CD14-positive monocyte (primary cell): ENCODE measurements around the gene GH2. TPM values are rescaled to one million over a fixed set of nuclear protein-coding genes. Genes with fewer than 3 reads are reported as not detected.
A peak's percentile ranks its signal among the peaks of the same experiment; 100 is the strongest.
"Not testable (repeated sequence)": the region's sequence is repeated elsewhere in the genome, so short reads cannot be mapped to it uniquely, and the experiment has no call there.

Source experiments
- DNase-seq, 3 donors: peaks; one replicate each; pipeline ENCODE4 v3.0.0-alpha.2; 2011 to 2022
- H2AFZ ChIP-seq: 2 replicates; pipeline ENCODE4 v1.6.0; 2012; ENCODE audit warnings: mild to moderate bottlenecking, low read depth, low read length, inconsistent platforms; ENCODE audit not compliant: insufficient read depth, poor library complexity, severe bottlenecking
- H3K27ac ChIP-seq, 2 donors: 1 replicate in 1 of 2; 2 replicates in 1 of 2; pipeline ENCODE4 v1.5.1; 2012 to 2013; ENCODE audit warnings: low read length in 2 of 2, control low read depth in 1 of 2, inconsistent platforms in 1 of 2, low read depth in 1 of 2, mild to moderate bottlenecking in 1 of 2
- H3K27me3 ChIP-seq, 2 donors: one replicate each; pipeline versions ENCODE4 v1.6.0 to v1.6.1; 2011 to 2013; ENCODE audit warnings: low read length in 2 of 2; ENCODE audit not compliant: control insufficient read depth in 2 of 2, insufficient read depth in 2 of 2
- H3K36me3 ChIP-seq, 2 donors: replicated peaks in 1 of 2; 1 replicate in 1 of 2; 2 replicates in 1 of 2; pipeline versions ENCODE4 v1.5.1 to v1.6.1; 2012 to 2013; ENCODE audit warnings: low read length in 2 of 2, control low read depth in 1 of 2, inconsistent platforms in 1 of 2, mild to moderate bottlenecking in 1 of 2; ENCODE audit not compliant: insufficient read depth in 2 of 2, control insufficient read depth in 1 of 2
- H3K4me1 ChIP-seq, 2 donors: 1 replicate in 1 of 2; 2 replicates in 1 of 2; pipeline versions ENCODE4 v1.5.1 to v1.6.1; 2012 to 2013; ENCODE audit warnings: low read length in 2 of 2, control low read depth in 1 of 2, inconsistent platforms in 1 of 2, mild to moderate bottlenecking in 1 of 2, moderate library complexity in 1 of 2; ENCODE audit not compliant: insufficient read depth in 2 of 2, control insufficient read depth in 1 of 2
- H3K4me2 ChIP-seq: replicated peaks from 2 replicates; pipeline ENCODE3; 2012; ENCODE audit warnings: low read length, moderate library complexity, mild to moderate bottlenecking; ENCODE audit not compliant: poor library complexity, severe bottlenecking; ENCODE audit errors: extremely low read depth
- H3K4me3 ChIP-seq, 3 experiments: fragments of 200-600 bp in 1 of 3; sonication (generic) in 1 of 3; replicated peaks in 1 of 3; 1 replicate in 2 of 3; 2 replicates in 1 of 3; pipeline ENCODE4 v1.5.1; 2011 to 2013; ENCODE audit warnings: low read length in 3 of 3, mild to moderate bottlenecking in 3 of 3, control low read depth in 2 of 3, low read depth in 2 of 3, inconsistent platforms in 1 of 3, moderate library complexity in 1 of 3
- H3K79me2 ChIP-seq: 2 replicates; pipeline ENCODE4 v1.6.0; 2012; ENCODE audit warnings: mild to moderate bottlenecking, control low read depth, inconsistent platforms, low read length, moderate library complexity; ENCODE audit not compliant: insufficient read depth
- H3K9ac ChIP-seq: 2 replicates; pipeline ENCODE4 v1.6.0; 2017; ENCODE audit warnings: low read length, mild to moderate bottlenecking; ENCODE audit not compliant: insufficient read depth, poor library complexity, severe bottlenecking
- H3K9me3 ChIP-seq, 2 donors: replicated peaks in 1 of 2; 1 replicate in 1 of 2; 2 replicates in 1 of 2; pipeline versions ENCODE4 v1.5.1 to v1.6.1; 2012 to 2013; ENCODE audit warnings: low read length in 2 of 2, control low read depth in 1 of 2; ENCODE audit not compliant: control insufficient read depth in 1 of 2, insufficient read depth in 1 of 2
- H4K20me1 ChIP-seq: 2 replicates; pipeline ENCODE4 v1.6.0; 2012; ENCODE audit warnings: mild to moderate bottlenecking, low read length, control low read depth, moderate library complexity; ENCODE audit not compliant: insufficient read depth
- H3K27ac Mint-ChIP-seq, 7 donors: one replicate each; pipeline ENCODE4 v1.8.0; 2020; ENCODE audit warnings: mild to moderate bottlenecking in 7 of 7, mixed read lengths in 7 of 7, moderate library complexity in 6 of 7, inconsistent platforms in 2 of 7
- H3K27me3 Mint-ChIP-seq, 3 donors: one replicate each; pipeline ENCODE4 v1.8.0; 2021 to 2022; ENCODE audit warnings: low read depth in 3 of 3, mild to moderate bottlenecking in 3 of 3, mixed read lengths in 3 of 3, moderate library complexity in 3 of 3, inconsistent platforms in 1 of 3
- H3K36me3 Mint-ChIP-seq, 2 donors: one replicate each; pipeline ENCODE4 v1.8.0; 2020; ENCODE audit warnings: mixed read lengths in 2 of 2, inconsistent platforms in 1 of 2, mild to moderate bottlenecking in 1 of 2
- H3K4me1 Mint-ChIP-seq: one replicate; pipeline ENCODE4 v1.8.0; 2020; ENCODE audit warnings: mild to moderate bottlenecking, mixed read lengths
- H3K4me3 Mint-ChIP-seq, 2 donors: one replicate each; pipeline ENCODE4 v1.8.0; 2020; ENCODE audit warnings: mild to moderate bottlenecking in 2 of 2, mixed read lengths in 2 of 2, moderate library complexity in 1 of 2
- H3K9me3 Mint-ChIP-seq, 7 donors: one replicate each; pipeline ENCODE4 v1.8.0; 2020 to 2022; ENCODE audit warnings: mixed read lengths in 7 of 7, mild to moderate bottlenecking in 6 of 7, moderate library complexity in 6 of 7, inconsistent platforms in 2 of 7
- WGBS: methylation state at CpG from one replicate; pipeline ENCODE4 v1.1.5; 2013; ENCODE audit warnings: missing lambda C conversion rate; ENCODE audit not compliant: insufficient coverage; 5-methylcytosine and 5-hydroxymethylcytosine counted together
- intact Hi-C, 2 donors: fragments of 100-400 bp; cut with micrococcal nuclease; formaldehyde crosslinking; loops; one replicate each; pipeline versions ENCODE4 v1.15.0 to v1.15.1; 2023
- polyA plus RNA-seq, 3 donors: library from polyadenylated mRNA; depleted of rRNA in 1 of 3; unstranded in 2 of 3; stranded (reverse) in 1 of 3; fragments of 300-500 nt in 2 of 3; fragments of >200 nt in 1 of 3; fragmentation: Illumina TruSeq in 2 of 3; gene quantifications; 1 replicate in 2 of 3; 2 replicates in 1 of 3; pipeline ENCODE4 v1.2.3, GENCODE V29; 2012 to 2021

The GH2 gene
- polyA plus RNA-seq, 3 donors = not detected

- H3K9me3 ChIP-seq, H4K20me1 ChIP-seq, H3K27ac Mint-ChIP-seq, H3K36me3 ChIP-seq, H3K4me3 ChIP-seq, DNase-seq, H3K4me3 Mint-ChIP-seq, H3K27me3 Mint-ChIP-seq, H3K4me2 ChIP-seq, H3K9me3 Mint-ChIP-seq, H3K79me2 ChIP-seq, H3K27me3 ChIP-seq, H3K4me1 ChIP-seq, H3K27ac ChIP-seq, H3K9ac ChIP-seq, intact Hi-C loops, H3K36me3 Mint-ChIP-seq, H2AFZ ChIP-seq: not testable (repeated sequence)
- peaks cover 14% of the 10 kb centered on the region for H3K4me1 Mint-ChIP-seq
- no CpG with 5 or more reads among the region's 4 CpGs for WGBS
Observed at GRCh38 chr17:63870292-63870665, 11.5 kb downstream of the GH2 start.

GRCh38 chr17:63869491-63870291 lies 12.1 kb downstream of the GH2 start:
- H3K27ac Mint-ChIP-seq, H3K27me3 ChIP-seq, H3K4me3 Mint-ChIP-seq, H3K4me1 ChIP-seq, H3K9me3 Mint-ChIP-seq, H3K27me3 Mint-ChIP-seq, H3K36me3 Mint-ChIP-seq, H3K9ac ChIP-seq, H2AFZ ChIP-seq, H3K79me2 ChIP-seq, intact Hi-C loops, H3K9me3 ChIP-seq, DNase-seq, H3K27ac ChIP-seq, H3K36me3 ChIP-seq, H3K4me2 ChIP-seq, H3K4me3 ChIP-seq, H4K20me1 ChIP-seq: not testable (repeated sequence)
- H3K4me1 Mint-ChIP-seq = peaks cover 14% of the 10 kb centered on the region
- WGBS = no CpG with 5 or more reads among the region's 9 CpGs

- H3K4me1 Mint-ChIP-seq = peaks cover 14% of the 10 kb centered on the region
- H3K9me3 ChIP-seq = not testable (repeated sequence)
Observed at GRCh38 chr17:63866625-63867024, 15.1 kb downstream of the GH2 start.

More at GRCh38 chr17:63866625-63867024, 15.1 kb downstream of the GH2 start:
- H3K4me3 ChIP-seq, intact Hi-C loops, H3K27me3 Mint-ChIP-seq, H3K9ac ChIP-seq, H3K79me2 ChIP-seq, H3K36me3 ChIP-seq, H3K4me3 Mint-ChIP-seq, H3K9me3 Mint-ChIP-seq, DNase-seq, H2AFZ ChIP-seq, H3K27ac ChIP-seq, H3K36me3 Mint-ChIP-seq, H4K20me1 ChIP-seq, H3K4me1 ChIP-seq, H3K4me2 ChIP-seq, H3K27me3 ChIP-seq: not testable (repeated sequence)
- no CpG with 5 or more reads among the region's 7 CpGs for WGBS
- peak overlapping the region in 1 of 7 donors; percentile 50 for H3K27ac Mint-ChIP-seq
